A549 (cell line): Measurements from ENCODE around the gene LAPTM5. TPM values are rescaled to one million over a fixed set of nuclear protein-coding genes. Genes with fewer than 3 reads are reported as not detected.

Source experiments
- ATAC-seq, 2 experiments: fragments of 200-7000 bp in 1 of 2; fragments of >200 bp in 1 of 2; cut with Nextera tagmentation in 1 of 2; cut with Tn5 transposase in 1 of 2; 3 replicates each; pipeline versions ENCODE4 v1.8.0 to v1.9.1; 2018 to 2020; ENCODE audit warnings: mild to moderate bottlenecking in 1 of 2, moderate library complexity in 1 of 2
- CTCF ChIA-PET: fragments of 300-600 bp; sonication (Branson Sonifier 250); formaldehyde crosslinking; extraction: SDS; loops from one replicate; lab custom pipeline; 2021; ENCODE audit warnings: antibody characterized with exemption, inconsistent platforms; lab: Yijun Ruan, JAX
- POLR2A ChIA-PET: fragments of 350-600 bp; formaldehyde crosslinking; extraction: SDS; loops from one replicate; lab custom pipeline; 2021; ENCODE audit warnings: antibody characterized with exemption, inconsistent platforms; lab: Yijun Ruan, JAX
- DNase-seq, 2 experiments: peaks; one replicate each; pipeline versions ENCODE4 v3.0.0 to v3.0.0-alpha.2; 2011 to 2016; ENCODE audit warnings: low read depth in 1 of 2, low spot score in 1 of 2
- FAIRE-seq: peaks from 2 replicates; lab custom pipeline; 2011; peaks lifted over from hg19 to GRCh38; lab: Jason Lieb, UNC
- H3K27ac ChIP-seq, 2 experiments: fragments of >200 bp; sonication (Bioruptor Twin); formaldehyde crosslinking; 3 replicates each; pipeline ENCODE4 v1.5.1; 2016 to 2017
- H3K4me1 ChIP-seq: fragments of >200 bp; sonication (Bioruptor Twin); formaldehyde crosslinking; 3 replicates; pipeline ENCODE4 v1.6.1; 2016
- H3K4me2 ChIP-seq: fragments of >200 bp; sonication (Bioruptor Twin); formaldehyde crosslinking; 3 replicates; pipeline ENCODE4 v1.6.1; 2016
- H3K4me3 ChIP-seq: fragments of >200 bp; sonication (Bioruptor Twin); formaldehyde crosslinking; 3 replicates; pipeline ENCODE4 v1.5.1; 2016
- H3K9me3 ChIP-seq: fragments of >200 bp; sonication (Bioruptor Twin); formaldehyde crosslinking; 3 replicates; pipeline ENCODE4 v1.6.1; 2016
- ATOH8 ChIP-seq: fragments of 250-450 bp; sonication (Bioruptor Pico); IDR thresholded peaks from 2 replicates; pipeline ENCODE4 v1.5.0; 2020; ENCODE audit warnings: low read depth, mild to moderate bottlenecking, moderate library complexity
- CBX2 ChIP-seq: fragments of 200-600 bp; sonication (generic); IDR thresholded peaks from 2 replicates; pipeline ENCODE4 v1.6.1; 2016; ENCODE audit warnings: low read depth, mild to moderate bottlenecking, borderline replicate concordance
- CBX8 ChIP-seq: fragments of 200-600 bp; sonication (generic); IDR thresholded peaks from 2 replicates; pipeline ENCODE4 v1.6.1; 2016
- CHD4 ChIP-seq: fragments of 200-600 bp; sonication (generic); IDR thresholded peaks from 2 replicates; pipeline ENCODE4 v1.6.1; 2016; ENCODE audit warnings: antibody characterized with exemption, mild to moderate bottlenecking, borderline replicate concordance
- ESRRA ChIP-seq: fragments of 150-350 bp; IDR thresholded peaks from 2 replicates; pipeline ENCODE4 v1.6.1; 2014; ENCODE audit warnings: mild to moderate bottlenecking, low read length, borderline replicate concordance
- FOSB ChIP-seq: fragments of 250-450 bp; sonication (Bioruptor Pico); IDR thresholded peaks from 2 replicates; pipeline ENCODE4 v1.5.0; 2020; ENCODE audit warnings: mild to moderate bottlenecking, moderate library complexity
- GATA3 ChIP-seq: IDR thresholded peaks from 2 replicates; pipeline ENCODE4 v1.6.1; 2012; ENCODE audit warnings: borderline replicate concordance
- HOXB13 ChIP-seq: fragments of 250-450 bp; sonication (Bioruptor Pico); IDR thresholded peaks from 2 replicates; pipeline ENCODE4 v1.5.0; 2020; ENCODE audit warnings: low read depth, mild to moderate bottlenecking, moderate library complexity
- JUN ChIP-seq, 2 experiments: fragments of >200 bp; sonication (Bioruptor Twin); formaldehyde crosslinking; IDR thresholded peaks; 2 replicates in 1 of 2; 3 replicates in 1 of 2; pipeline ENCODE4 v1.6.1; 2016 to 2017
- JUNB ChIP-seq: fragments of >200 bp; sonication (Bioruptor Twin); formaldehyde crosslinking; IDR thresholded peaks from 2 replicates; pipeline ENCODE4 v1.6.1; 2016
- KDM1A ChIP-seq: fragments of 200-600 bp; sonication (generic); IDR thresholded peaks from 2 replicates; pipeline ENCODE4 v1.6.1; 2016; ENCODE audit warnings: low read depth, mild to moderate bottlenecking
- MAX ChIP-seq: IDR thresholded peaks from 2 replicates; pipeline ENCODE4 v1.6.1; 2012
- MAZ ChIP-seq: fragments of 150-350 bp; IDR thresholded peaks from 2 replicates; pipeline ENCODE4 v1.6.1; 2014; ENCODE audit warnings: antibody characterized with exemption, low read depth, low read length, borderline replicate concordance
- NR3C1 ChIP-seq: fragments of >200 bp; sonication (Bioruptor Twin); formaldehyde crosslinking; IDR thresholded peaks from 3 replicates; pipeline ENCODE4 v1.6.1; 2017
- REST ChIP-seq: fragments of 200-600 bp; sonication (generic); IDR thresholded peaks from 2 replicates; pipeline ENCODE4 v1.6.1; 2016; ENCODE audit warnings: antibody characterized with exemption, mild to moderate bottlenecking, moderate library complexity
- RNF2 ChIP-seq: fragments of 200-600 bp; sonication (generic); IDR thresholded peaks from 2 replicates; pipeline ENCODE4 v1.6.1; 2016; ENCODE audit warnings: low read depth, mild to moderate bottlenecking, antibody characterized with exemption, moderate library complexity, borderline replicate concordance
- SMC3 ChIP-seq: fragments of >200 bp; sonication (Bioruptor Twin); formaldehyde crosslinking; IDR thresholded peaks from 3 replicates; pipeline ENCODE4 v1.6.1; 2018; ENCODE audit warnings: inconsistent platforms
- TFCP2L1 ChIP-seq: fragments of 250-450 bp; sonication (Bioruptor Pico); IDR thresholded peaks from 2 replicates; pipeline ENCODE4 v1.5.0; 2021; ENCODE audit warnings: mild to moderate bottlenecking
- WGBS: methylation state at CpG from one replicate; pipeline ENCODE4 v1.1.6; 2017; ENCODE audit errors: missing lambda C conversion rate; 5-methylcytosine and 5-hydroxymethylcytosine counted together
- polyA plus RNA-seq, 4 experiments: library from polyadenylated mRNA; depleted of rRNA in 3 of 4; stranded (reverse); fragments of >200 nt; fragmentation: RNase III in 1 of 4; extraction: RNeasy Plus Mini Kit Qiagen cat#74134 plus additional on column Dnase treatment in 1 of 4; gene quantifications; 2 replicates in 3 of 4; 3 replicates in 1 of 4; pipeline ENCODE4 v1.2.3, GENCODE V29; 2011 to 2017
- TF ChIP-seq, protein P1 (sequence below): fragments of >200 bp; sonication (Bioruptor Twin); formaldehyde crosslinking; IDR thresholded peaks from 2 replicates; pipeline ENCODE4 v1.6.1; 2016

The LAPTM5 gene
- polyA plus RNA-seq, 2 of the 4 experiments (the other 2 are of a cell fraction) = 0.06 to 0.22 TPM

DNA sequence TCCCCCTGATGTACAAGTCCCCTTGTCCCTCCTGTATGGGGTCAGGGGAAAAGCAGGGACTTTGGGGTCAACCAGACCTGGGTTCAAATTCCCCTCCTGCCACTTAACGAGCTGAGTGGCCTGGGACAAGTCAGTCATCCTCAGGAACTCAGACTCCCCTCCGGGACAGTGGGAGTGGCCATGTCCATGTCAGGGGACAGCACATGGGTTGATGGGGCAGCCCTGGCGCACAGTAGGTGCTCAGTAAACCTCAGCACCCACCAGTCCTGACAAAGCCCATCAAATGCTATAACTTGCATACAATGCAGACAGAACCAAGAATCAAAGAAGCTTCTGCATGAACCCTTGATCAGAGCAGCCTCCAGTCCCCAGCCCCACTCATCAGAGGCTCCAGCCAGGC lies 64.2 kb downstream of the LAPTM5 start (continued):
- TF ChIP-seq RNF2 = no peak

DNA sequence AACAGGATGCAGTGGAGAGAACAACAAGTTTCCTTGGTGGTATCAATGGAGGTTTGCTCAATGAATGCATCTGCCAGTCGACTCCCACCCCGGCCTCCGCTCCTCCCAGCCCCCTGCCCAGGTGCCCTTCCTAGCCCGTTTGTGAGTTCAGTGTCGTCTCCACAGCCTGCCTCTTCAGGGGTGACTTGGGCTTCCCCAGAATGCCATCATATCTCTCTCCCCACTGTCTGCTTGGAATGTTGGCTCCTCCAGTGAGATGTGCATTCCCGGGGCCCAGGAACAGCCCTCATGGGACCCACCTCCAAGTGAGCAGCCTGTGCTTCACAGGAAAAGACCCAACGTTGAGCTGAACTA lies 64.6 kb downstream of the LAPTM5 start:
- ChIA-PET CTCF (interaction anchor here (2.0 kb wide), 1 partner anchor 15 kb away, joined by 6 read pairs; no protein-coding TSS in a partner anchor), POLR2A (no interaction called here)
- H3K4me1 ChIP-seq = no peaks in the 10 kb centered on the region
- 34% methylated on average over 6 of the region's 7 CpGs for WGBS
- H3K4me3 ChIP-seq = no peak overlapping the region
- H3K27ac ChIP-seq = no peak overlapping the region
- DNase-seq = no peak
- no peak for TF ChIP-seq JUNB
- no peak for TF ChIP-seq GATA3
- no peak for TF ChIP-seq CBX2
- TF ChIP-seq MAZ = no peak
- no peak for TF ChIP-seq JUN (IDR thresholded peaks at IDR 0.05)
- no peak for TF ChIP-seq NR3C1
- TF ChIP-seq, protein P1, sequence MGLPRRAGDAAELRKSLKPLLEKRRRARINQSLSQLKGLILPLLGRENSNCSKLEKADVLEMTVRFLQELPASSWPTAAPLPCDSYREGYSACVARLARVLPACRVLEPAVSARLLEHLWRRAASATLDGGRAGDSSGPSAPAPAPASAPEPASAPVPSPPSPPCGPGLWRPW = no peak
- no peak for TF ChIP-seq TFCP2L1
- no peak for TF ChIP-seq FOSB (CRISPR knock-in tag)
- no peak for TF ChIP-seq SMC3
- no peak for TF ChIP-seq KDM1A
- TF ChIP-seq, all 56 proteins: peak for 0
- no peaks in the 10 kb centered on the region for H3K9me3 ChIP-seq
- no peak for FAIRE-seq
- ATAC-seq = no peak
- H3K4me2 ChIP-seq = no peak overlapping the region

DNA sequence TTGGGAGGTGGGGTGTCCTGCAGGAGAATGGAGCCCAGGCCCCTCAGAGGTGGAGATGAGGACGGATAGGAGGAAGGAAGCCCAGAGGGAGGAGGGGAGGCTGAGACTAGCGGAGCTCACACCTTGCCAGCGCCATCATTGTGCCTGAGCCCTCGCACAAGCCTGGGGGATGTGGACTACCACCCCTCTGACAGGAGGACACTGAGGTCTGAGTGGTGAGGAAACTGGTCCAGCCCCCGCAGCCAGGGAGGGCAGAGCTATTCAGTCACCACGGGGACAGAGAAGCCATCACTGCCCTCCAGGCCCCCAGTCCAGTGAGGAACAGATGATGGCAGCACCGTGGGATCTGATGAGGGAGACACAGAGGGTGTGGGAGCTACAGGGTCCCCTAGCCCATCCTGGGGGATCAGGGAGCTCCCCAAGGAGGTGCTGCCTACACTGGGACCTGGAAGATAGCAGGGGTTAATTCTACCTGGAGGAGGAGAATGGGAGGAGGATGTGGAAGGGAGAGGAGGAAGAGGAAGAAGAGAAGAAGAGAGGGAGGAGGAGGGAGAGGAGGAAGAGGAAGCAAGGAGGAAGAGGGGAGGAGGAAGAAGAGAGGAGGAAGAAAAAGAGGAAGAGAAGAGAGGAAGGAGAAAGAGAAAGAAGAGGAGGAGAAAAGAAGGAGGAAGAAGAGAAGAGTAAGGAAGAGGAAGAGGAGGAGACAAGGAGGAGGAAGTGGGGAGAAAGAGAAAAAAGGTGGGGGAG lies 65.2 kb downstream of the LAPTM5 start:
- no peak overlapping the region for H3K4me2 ChIP-seq
- FAIRE-seq = no peak
- TF ChIP-seq ATOH8 = no peak
- no peak for TF ChIP-seq CHD4
- TF ChIP-seq ESRRA = no peak
- no peak for TF ChIP-seq MAX
- TF ChIP-seq JUNB = no peak
- no peak for TF ChIP-seq SMC3
- no peak for TF ChIP-seq TFCP2L1
- TF ChIP-seq CBX8 = no peak
- TF ChIP-seq HOXB13 (CRISPR knock-in tag) = no peak
- TF ChIP-seq REST = no peak
- WGBS = 50% methylated on average over 5 of the region's 7 CpGs
- no peak for DNase-seq
- POLR2A ChIA-PET = no interaction called here
- no peak overlapping the region for H3K27ac ChIP-seq
- H3K4me3 ChIP-seq = no peak overlapping the region
- H3K4me1 ChIP-seq = no peaks in the 10 kb centered on the region
- CTCF ChIA-PET = interaction anchor here (2.0 kb wide), 1 partner anchor 16 kb away, joined by 6 read pairs; no protein-coding TSS in a partner anchor
- ATAC-seq = no peak
- no peaks in the 10 kb centered on the region for H3K9me3 ChIP-seq
